OCI-LY3 (cell line): ENCODE measurements around the gene ABCB4.
A peak's percentile ranks its signal among the peaks of the same experiment; 100 is the strongest.

Source experiments
- H2AFZ ChIP-seq: fragments of 200-600, 300-600 bp; shearing (Covaris generic); 2 replicates; pipeline ENCODE4 v1.6.0; 2014; ENCODE audit warnings: antibody characterized with exemption, low read depth, low read length
- H3K27ac ChIP-seq: fragments of 200-600, 300-600 bp; sonication (generic); 2 replicates; pipeline ENCODE4 v1.5.1; 2014; ENCODE audit warnings: mild to moderate bottlenecking, low read length, moderate library complexity, mixed read lengths
- H3K27me3 ChIP-seq: fragments of 200-600, 300-600 bp; sonication (generic); 2 replicates; pipeline ENCODE4 v1.6.1; 2014; ENCODE audit warnings: low read depth, low read length, mixed read lengths
- H3K36me3 ChIP-seq: fragments of 200-600, 300-600 bp; sonication (generic); replicated peaks from 2 replicates; pipeline ENCODE3; 2014; ENCODE audit warnings: low read depth, low read length, mixed read lengths
- H3K4me1 ChIP-seq: fragments of 300-600, 200-600 bp; sonication (generic); 2 replicates; pipeline ENCODE4 v1.6.1; 2014; ENCODE audit warnings: low read length, mixed read lengths
- H3K4me2 ChIP-seq: fragments of 200-600, 300-600 bp; sonication (generic); 2 replicates; pipeline ENCODE4 v1.6.1; 2014; ENCODE audit warnings: low read length, mixed read lengths
- H3K4me3 ChIP-seq: fragments of 300-600, 200-600 bp; sonication (generic); 2 replicates; pipeline ENCODE4 v1.5.1; 2014; ENCODE audit warnings: antibody characterized with exemption, mild to moderate bottlenecking, low read length, moderate library complexity
- H3K79me2 ChIP-seq: fragments of 300-600, 200-600 bp; shearing (Covaris generic); 2 replicates; pipeline ENCODE4 v1.6.1; 2014; ENCODE audit warnings: mild to moderate bottlenecking, low read length, mixed read lengths
- H3K9ac ChIP-seq: fragments of 300-600, 200-600 bp; shearing (Covaris generic); 2 replicates; pipeline ENCODE4 v1.6.0; 2014; ENCODE audit warnings: mild to moderate bottlenecking, low read length, moderate library complexity
- H3K9me3 ChIP-seq: fragments of 200-600, 300-600 bp; shearing (Covaris generic); 2 replicates; pipeline ENCODE4 v1.6.1; 2014; ENCODE audit warnings: low read length, mixed read lengths; ENCODE audit not compliant: insufficient read depth
- H4K20me1 ChIP-seq: fragments of 200-600, 300-600 bp; sonication (generic); 2 replicates; pipeline ENCODE4 v1.6.1; 2016; ENCODE audit warnings: low read length, mixed read lengths; ENCODE audit not compliant: insufficient read depth
- CTCF ChIP-seq: fragments of 200-600, 300-600 bp; sonication (generic); IDR thresholded peaks from 2 replicates; pipeline ENCODE4 v1.5.1; 2014; ENCODE audit warnings: antibody characterized with exemption, low read length, low read depth
- EZH2phosphoT487 ChIP-seq: fragments of 200-600 bp; shearing (Covaris generic); IDR thresholded peaks from 2 replicates; pipeline ENCODE4 v1.6.1; 2018; ENCODE audit warnings: antibody characterized with exemption, mixed run types, low read depth

The ABCB4 gene

GRCh38 chr7:87483131-87483530 lies 7.7 kb upstream of the ABCB4 start:
- no peak overlapping the region for H2AFZ ChIP-seq
- H3K27me3 ChIP-seq, result peaks cover 22% of the 10 kb centered on the region
- H3K4me1 ChIP-seq, result peaks cover 14% of the 10 kb centered on the region
- no peaks in the 10 kb centered on the region for H4K20me1 ChIP-seq
- no peak overlapping the region for H3K9ac ChIP-seq
- no peaks in the 10 kb centered on the region for H3K79me2 ChIP-seq
- TF ChIP-seq CTCF (no peak), EZH2phosphoT487 (no peak)
- H3K36me3 ChIP-seq, result no peaks in the 10 kb centered on the region
- H3K4me3 ChIP-seq, result no peak overlapping the region
- H3K9me3 ChIP-seq, result no peaks in the 10 kb centered on the region
- no peak overlapping the region for H3K4me2 ChIP-seq
- no peak overlapping the region for H3K27ac ChIP-seq

DNA sequence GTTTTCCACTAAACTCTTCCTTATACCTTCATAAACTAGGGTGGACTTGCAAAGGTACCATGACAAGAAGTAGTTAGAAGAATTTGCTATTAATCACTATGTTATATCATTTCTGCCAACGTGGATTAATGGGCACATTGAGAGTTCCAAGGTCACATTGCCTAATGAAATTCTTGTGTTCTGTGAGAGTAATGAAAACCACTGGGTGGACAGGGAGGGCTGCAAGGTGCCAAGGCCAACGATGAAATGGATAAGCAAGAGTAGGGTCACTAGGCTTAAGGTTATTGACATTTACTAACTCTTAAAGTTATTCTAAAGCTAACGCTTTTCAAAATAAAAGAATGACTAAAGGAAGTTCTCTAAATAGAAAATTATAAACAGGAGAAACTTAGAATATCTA lies 6.6 kb upstream of the ABCB4 start:
- no peak overlapping the region for H2AFZ ChIP-seq
- H3K4me3 ChIP-seq, result no peak overlapping the region
- H3K4me1 ChIP-seq, result peaks cover 14% of the 10 kb centered on the region
- no peaks in the 10 kb centered on the region for H3K79me2 ChIP-seq
- peaks cover 30% of the 10 kb centered on the region for H3K27me3 ChIP-seq
- no peak overlapping the region for H3K9ac ChIP-seq
- TF ChIP-seq EZH2phosphoT487 (no peak), CTCF (no peak)
- no peaks in the 10 kb centered on the region for H4K20me1 ChIP-seq
- H3K27ac ChIP-seq, result no peak overlapping the region
- no peaks in the 10 kb centered on the region for H3K9me3 ChIP-seq
- H3K4me2 ChIP-seq, result 0 out of 2 replicates have a peak overlapping the region, but pooled peaks have one; percentile 18
- no peaks in the 10 kb centered on the region for H3K36me3 ChIP-seq

DNA sequence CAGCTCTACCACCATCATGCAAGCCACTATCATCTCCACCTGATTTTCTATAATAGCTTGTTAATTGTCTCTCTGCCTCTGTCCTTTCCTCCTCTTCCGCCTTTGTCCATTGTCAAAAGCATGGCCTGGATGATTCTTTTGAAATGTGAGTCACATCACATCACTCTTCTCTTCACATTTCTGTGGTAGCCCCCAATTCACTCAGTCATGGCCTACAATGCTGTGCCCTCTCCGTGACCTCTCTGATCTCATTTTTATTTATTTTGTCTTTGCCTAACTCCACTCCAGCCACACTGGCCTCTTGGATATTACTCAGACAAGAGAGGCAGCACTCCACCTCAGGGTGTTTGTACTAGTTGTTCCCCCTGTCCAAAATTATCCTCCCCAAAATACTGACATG lies 4.9 kb upstream of the ABCB4 start:
- Histone ChIP-seq H2AFZ (no peak overlapping the region), H3K9ac (no peak overlapping the region), H3K9me3 (no peaks in the 10 kb centered on the region), H3K4me2 (no peak overlapping the region), H3K27ac (no peak overlapping the region), H4K20me1 (no peaks in the 10 kb centered on the region), H3K27me3 (peaks cover 43% of the 10 kb centered on the region), H3K36me3 (no peaks in the 10 kb centered on the region), H3K4me1 (peaks cover 22% of the 10 kb centered on the region), H3K4me3 (no peak overlapping the region), H3K79me2 (no peaks in the 10 kb centered on the region)
- TF ChIP-seq EZH2phosphoT487 (no peak), CTCF (no peak)

DNA sequence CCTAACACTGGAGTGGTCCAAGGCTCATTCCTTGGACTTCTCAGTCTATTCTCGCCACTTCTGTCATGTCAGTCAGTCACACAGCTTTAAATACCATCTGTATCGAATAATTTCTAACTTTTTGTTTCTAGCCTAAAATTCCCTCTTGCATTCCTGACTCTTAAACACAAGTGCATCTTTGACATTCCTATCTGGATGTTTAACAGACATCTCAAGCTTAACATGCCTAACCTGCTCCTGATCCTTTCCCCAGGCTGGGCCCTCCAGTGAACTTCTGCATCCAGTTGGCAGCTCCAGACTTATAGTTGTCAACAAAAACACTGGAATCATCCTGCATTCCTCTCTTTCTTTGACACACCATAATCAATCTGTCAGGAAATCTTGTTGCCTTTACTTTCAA lies 4.5 kb upstream of the ABCB4 start:
- Histone ChIP-seq H3K4me3 (no peak overlapping the region), H3K9ac (no peak overlapping the region), H3K79me2 (no peaks in the 10 kb centered on the region), H3K4me2 (no peak overlapping the region), H3K27me3 (peaks cover 43% of the 10 kb centered on the region), H2AFZ (no peak overlapping the region), H3K9me3 (no peaks in the 10 kb centered on the region), H4K20me1 (no peaks in the 10 kb centered on the region), H3K36me3 (no peaks in the 10 kb centered on the region), H3K4me1 (peaks cover 24% of the 10 kb centered on the region), H3K27ac (no peak overlapping the region)
- no peak for TF ChIP-seq CTCF
- no peak for TF ChIP-seq EZH2phosphoT487
